Activated CD8-positive, alpha-beta T cell treated with anti-CD3 and anti-CD28 coated beads, Interleukin-2, amount 10 ng/mL, durations not matched to agents 7 days and 5 days (primary cell): ENCODE results near the gene TRIM29. TPM values are rescaled to one million over a fixed set of nuclear protein-coding genes. Genes with fewer than 3 reads are reported as not detected.
A peak's percentile ranks its signal among the peaks of the same experiment; 100 is the strongest.

Source experiments
- ATAC-seq: fragments of 150-1000 bp; cut with Tn5 transposase; one replicate; pipeline ENCODE4 v1.10.0; 2021; ENCODE audit warnings: moderate library complexity
- CTCF ChIA-PET: fragments of 350-600 bp; sonication (Branson Sonifier 250); formaldehyde crosslinking; loops from one replicate; lab custom pipeline; 2021; ENCODE audit warnings: antibody characterized with exemption; lab: Charles Lee
- POLR2A ChIA-PET: fragments of 350-600 bp; sonication (Branson Sonifier 250); formaldehyde crosslinking; loops from one replicate; lab custom pipeline; 2021; ENCODE audit warnings: antibody characterized with exemption; lab: Charles Lee
- DNase-seq: peaks from one replicate; pipeline ENCODE4 v3.0.0-alpha.2; 2020
- H3K27ac Mint-ChIP-seq: one replicate; pipeline ENCODE4 v1.8.0; 2021; ENCODE audit warnings: mild to moderate bottlenecking, mixed read lengths
- H3K27me3 Mint-ChIP-seq: one replicate; pipeline ENCODE4 v1.8.0; 2021; ENCODE audit warnings: low read depth, mixed read lengths
- H3K36me3 Mint-ChIP-seq: one replicate; pipeline ENCODE4 v1.8.0; 2021; ENCODE audit warnings: low read depth, mixed read lengths
- H3K4me1 Mint-ChIP-seq: one replicate; pipeline ENCODE4 v1.8.0; 2021; ENCODE audit warnings: low read depth, mixed read lengths
- H3K4me3 Mint-ChIP-seq: one replicate; pipeline ENCODE4 v1.8.0; 2021; ENCODE audit warnings: mild to moderate bottlenecking, mixed read lengths
- H3K9me3 Mint-ChIP-seq: one replicate; pipeline ENCODE4 v1.8.0; 2022; ENCODE audit warnings: mixed read lengths; ENCODE audit not compliant: insufficient read depth
- total RNA-seq, 2 experiments: library from RNA; stranded (reverse); gene quantifications; one replicate each; pipeline ENCODE4 v1.2.3, GENCODE V29; 2021

Gene TRIM29
- total RNA-seq, 2 experiments from 2014 or later, result not detected

- Mint-ChIP-seq H3K36me3 (no peaks in the 10 kb centered on the region), H3K4me1 (no peaks in the 10 kb centered on the region), H3K9me3 (no peaks in the 10 kb centered on the region), H3K4me3 (no peak overlapping the region), H3K27me3 (peaks cover 57% of the 10 kb centered on the region), H3K27ac (no peak overlapping the region)
- DNase-seq (no peak), ATAC-seq (no peak)
- CTCF ChIA-PET, result interaction anchor here (1.1 to 5.8 kb wide), 9 partner anchors 9 to 134 kb away, joined by 3 to 63 read pairs (median 10); no protein-coding TSS in a partner anchor
- POLR2A ChIA-PET, result no interaction called here
Measured at GRCh38 chr11:120169981-120170698, 32.2 kb upstream of the TRIM29 start.

- ChIA-PET CTCF (interaction anchor here (0.7 to 5.8 kb wide), 23 partner anchors 9 to 154 kb away, joined by 3 to 63 read pairs (median 5); no protein-coding TSS in a partner anchor), POLR2A (no interaction called here)
- no peaks in the 10 kb centered on the region for H3K4me1 Mint-ChIP-seq
- H3K27me3 Mint-ChIP-seq, result peaks cover 49% of the 10 kb centered on the region
- peak; percentile 90 for ATAC-seq
- H3K9me3 Mint-ChIP-seq, result no peaks in the 10 kb centered on the region
- peak; percentile 62 for DNase-seq
- no peak overlapping the region for H3K27ac Mint-ChIP-seq
- H3K4me3 Mint-ChIP-seq, result peak overlapping the region; percentile 59
- no peaks in the 10 kb centered on the region for H3K36me3 Mint-ChIP-seq
Measured at GRCh38 chr11:120168960-120169681, 31.2 kb upstream of the TRIM29 start.

- H3K27me3 Mint-ChIP-seq, result peaks cover 45% of the 10 kb centered on the region
- POLR2A ChIA-PET, result no interaction called here
- H3K4me1 Mint-ChIP-seq, result no peaks in the 10 kb centered on the region
- ATAC-seq (no peak), DNase-seq (no peak)
- no peaks in the 10 kb centered on the region for H3K9me3 Mint-ChIP-seq
- CTCF ChIA-PET, result interaction anchor here (0.7 to 5.8 kb wide), 23 partner anchors 8 to 155 kb away, joined by 3 to 63 read pairs (median 5); no protein-coding TSS in a partner anchor
- peak overlapping the region; percentile 59 for H3K4me3 Mint-ChIP-seq
- H3K27ac Mint-ChIP-seq, result no peak overlapping the region
- H3K36me3 Mint-ChIP-seq, result no peaks in the 10 kb centered on the region
Measured at GRCh38 chr11:120168108-120168959, 30.4 kb upstream of the TRIM29 start.

GRCh38 chr11:120167659-120168058 is 29.7 kb upstream of the TRIM29 start:
- no peak overlapping the region for H3K27ac Mint-ChIP-seq
- H3K9me3 Mint-ChIP-seq, result no peaks in the 10 kb centered on the region
- H3K27me3 Mint-ChIP-seq, result peaks cover 44% of the 10 kb centered on the region
- no peak for ATAC-seq
- ChIA-PET CTCF (interaction anchor here (1.2 to 5.8 kb wide), 5 partner anchors 12 to 81 kb away, joined by 3 to 63 read pairs (median 6); no protein-coding TSS in a partner anchor), POLR2A (no interaction called here)
- H3K4me3 Mint-ChIP-seq, result no peak overlapping the region
- DNase-seq, result no peak
- H3K36me3 Mint-ChIP-seq, result no peaks in the 10 kb centered on the region
- no peaks in the 10 kb centered on the region for H3K4me1 Mint-ChIP-seq

GRCh38 chr11:120160436-120160835 is 22.5 kb upstream of the TRIM29 start:
- H3K4me1 Mint-ChIP-seq, result no peaks in the 10 kb centered on the region
- ChIA-PET POLR2A (no interaction called here), CTCF (interaction anchor here (0.9 kb wide), 1 partner anchor 8 kb away, joined by 3 read pairs; no protein-coding TSS in a partner anchor)

GRCh38 chr11:120153221-120153620 is 15.3 kb upstream of the TRIM29 start:
- H3K27ac Mint-ChIP-seq, result no peak overlapping the region
- ChIA-PET POLR2A (no interaction called here), CTCF (interaction anchor here (2.2 kb wide), 1 partner anchor 15 kb away, joined by 7 read pairs; no protein-coding TSS in a partner anchor)
- peaks cover 40% of the 10 kb centered on the region for H3K27me3 Mint-ChIP-seq
- H3K4me3 Mint-ChIP-seq, result no peak overlapping the region
- H3K9me3 Mint-ChIP-seq, result no peaks in the 10 kb centered on the region
- DNase-seq (no peak), ATAC-seq (no peak)
- no peaks in the 10 kb centered on the region for H3K4me1 Mint-ChIP-seq
- no peaks in the 10 kb centered on the region for H3K36me3 Mint-ChIP-seq

More at GRCh38 chr11:120160436-120160835, 22.5 kb upstream of the TRIM29 start:
- no peak overlapping the region for H3K4me3 Mint-ChIP-seq
- no peaks in the 10 kb centered on the region for H3K9me3 Mint-ChIP-seq
- DNase-seq (no peak), ATAC-seq (no peak)
- peaks cover 27% of the 10 kb centered on the region for H3K27me3 Mint-ChIP-seq
- H3K36me3 Mint-ChIP-seq, result no peaks in the 10 kb centered on the region
- no peak overlapping the region for H3K27ac Mint-ChIP-seq

- Mint-ChIP-seq H3K4me3 (no peak overlapping the region), H3K4me1 (no peaks in the 10 kb centered on the region), H3K27me3 (peaks cover 34% of the 10 kb centered on the region), H3K27ac (no peak overlapping the region), H3K36me3 (no peaks in the 10 kb centered on the region), H3K9me3 (no peaks in the 10 kb centered on the region)
- ChIA-PET CTCF (interaction anchor here (1.0 to 1.8 kb wide), 2 partner anchors 17 to 72 kb away, joined by 3 to 4 read pairs; no protein-coding TSS in a partner anchor), POLR2A (no interaction called here)
- no peak for DNase-seq
- no peak for ATAC-seq
Measured at GRCh38 chr11:120151536-120151935, 13.6 kb upstream of the TRIM29 start.

GRCh38 chr11:120149246-120149645 is 11.3 kb upstream of the TRIM29 start:
- Mint-ChIP-seq H3K4me1 (no peaks in the 10 kb centered on the region), H3K9me3 (no peaks in the 10 kb centered on the region), H3K4me3 (no peak overlapping the region), H3K36me3 (no peaks in the 10 kb centered on the region), H3K27me3 (peaks cover 33% of the 10 kb centered on the region), H3K27ac (no peak overlapping the region)
- DNase-seq (no peak), ATAC-seq (no peak)
- POLR2A ChIA-PET, result no interaction called here
- CTCF ChIA-PET, result no interaction called here

- H3K36me3 Mint-ChIP-seq, result no peaks in the 10 kb centered on the region
- H3K27me3 Mint-ChIP-seq, result peaks cover 31% of the 10 kb centered on the region
- DNase-seq (no peak), ATAC-seq (no peak)
- H3K9me3 Mint-ChIP-seq, result no peaks in the 10 kb centered on the region
- ChIA-PET CTCF (no interaction called here), POLR2A (no interaction called here)
- H3K4me3 Mint-ChIP-seq, result no peak overlapping the region
- H3K4me1 Mint-ChIP-seq, result no peaks in the 10 kb centered on the region
- no peak overlapping the region for H3K27ac Mint-ChIP-seq
Measured at GRCh38 chr11:120147950-120148270, 10.0 kb upstream of the TRIM29 start.

- DNase-seq (no peak), ATAC-seq (no peak)
- ChIA-PET POLR2A (no interaction called here), CTCF (no interaction called here)
- no peaks in the 10 kb centered on the region for H3K36me3 Mint-ChIP-seq
- H3K27ac Mint-ChIP-seq, result no peak overlapping the region
- H3K27me3 Mint-ChIP-seq, result peaks cover 31% of the 10 kb centered on the region
- no peak overlapping the region for H3K4me3 Mint-ChIP-seq
- no peaks in the 10 kb centered on the region for H3K4me1 Mint-ChIP-seq
- H3K9me3 Mint-ChIP-seq, result no peaks in the 10 kb centered on the region
Measured at GRCh38 chr11:120147094-120147949, 9.4 kb upstream of the TRIM29 start.
